Hippocampal formation (tissue), 2 donors: ENCODE results near the gene KIDINS220.

Experiments
- DNase-seq, 2 donors: peaks; one replicate each; lab custom pipeline; 2025; lab: John Stamatoyannopoulos, UW

The KIDINS220 gene

DNA sequence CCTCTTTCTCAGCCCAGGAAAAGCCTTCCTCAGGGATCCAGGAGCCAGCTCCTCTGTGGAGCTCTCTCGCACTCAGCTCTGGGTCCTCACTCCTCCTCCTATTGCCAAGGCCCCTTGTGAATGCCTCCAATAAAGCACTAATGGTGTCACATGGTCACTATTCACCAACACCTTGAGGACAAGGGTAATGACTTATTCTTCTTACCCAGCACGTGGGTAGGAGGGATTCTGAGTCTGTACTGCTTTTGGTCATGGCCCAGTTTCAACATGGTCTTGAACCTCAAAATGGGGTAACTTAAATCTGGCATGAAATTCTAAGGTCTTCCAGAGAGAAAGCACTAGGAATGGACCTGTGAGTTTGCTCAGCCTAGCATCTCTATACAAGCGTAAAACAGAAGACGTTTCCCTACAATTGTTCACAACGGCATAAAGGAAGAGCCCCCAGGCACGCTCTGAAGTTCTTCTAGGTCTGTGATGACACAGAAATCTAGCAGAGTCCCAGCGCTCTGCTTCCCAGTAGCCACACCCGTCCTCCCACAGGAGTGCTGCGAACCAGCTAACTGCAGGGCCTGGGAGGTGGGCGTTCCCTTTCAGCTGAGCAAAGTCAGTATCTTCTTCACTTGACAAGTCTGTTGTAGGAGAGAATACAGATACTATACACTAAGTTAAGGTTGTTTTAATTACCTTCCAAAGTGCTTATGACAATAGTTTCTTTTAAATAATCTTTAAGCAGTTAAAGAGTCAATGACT is 14.6 kb upstream of the KIDINS220 start:
- no peak for DNase-seq

GRCh38 chr2:8850845-8851487 is 13.6 kb upstream of the KIDINS220 start:
- no peak for DNase-seq

DNA sequence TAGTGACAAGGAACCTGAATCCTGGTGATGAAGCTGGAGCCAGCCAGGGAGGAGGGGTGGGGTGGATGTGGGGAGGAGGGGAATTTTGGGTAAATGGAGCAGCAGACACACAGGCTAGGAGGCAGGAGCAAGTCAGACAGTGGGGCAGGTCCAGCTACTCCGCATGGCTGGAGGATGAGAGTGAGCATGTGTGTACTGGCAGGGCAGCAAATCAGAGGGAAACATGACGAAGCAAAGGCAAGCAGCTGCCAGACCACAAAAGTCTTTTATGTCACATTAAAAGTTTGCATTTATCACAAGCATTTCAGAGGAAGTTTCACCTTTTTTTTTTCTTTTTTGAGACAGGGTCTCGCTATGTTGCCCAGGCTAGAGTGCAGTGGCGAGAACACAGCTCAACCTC is 11.9 kb upstream of the KIDINS220 start:
- DNase-seq: no peak

- no peak for DNase-seq
These were observed 11.1 kb upstream of the KIDINS220 start for GRCh38 chr2:8848328-8849100.

GRCh38 chr2:8847400-8847799 is 10.0 kb upstream of the KIDINS220 start:
- no peak for DNase-seq

- no peak for DNase-seq
These were observed 4.5 kb upstream of the KIDINS220 start for GRCh38 chr2:8841932-8842331.

DNA sequence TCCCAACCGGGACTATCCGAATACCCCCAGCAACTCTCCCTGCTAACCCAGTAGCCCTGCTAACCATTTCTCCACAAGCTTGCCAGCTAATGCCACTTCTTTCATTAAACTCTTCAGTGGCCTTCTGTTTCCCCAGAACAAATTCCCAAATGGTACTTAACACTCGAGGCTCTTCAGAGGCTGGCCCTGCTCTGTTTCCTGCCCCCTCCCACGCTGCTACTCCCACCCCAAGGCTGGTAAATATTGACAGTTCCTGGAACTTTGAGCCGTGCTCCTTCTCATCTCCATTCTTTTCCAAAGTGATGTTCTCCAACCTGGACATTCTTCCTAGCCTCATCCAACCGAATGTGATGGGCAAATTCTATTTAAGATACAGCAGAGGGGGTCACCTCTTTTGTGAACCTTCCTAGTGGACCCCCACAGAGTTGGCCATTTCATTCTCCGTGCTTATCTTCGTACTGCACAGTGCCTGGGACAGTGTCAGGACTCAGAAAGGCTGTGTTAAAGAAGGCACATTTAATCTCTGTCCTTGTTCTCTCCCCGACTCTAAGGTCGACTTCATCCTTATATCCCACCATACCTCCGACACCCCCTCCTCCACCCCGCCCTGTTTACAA is 3.2 kb upstream of the KIDINS220 start:
- no peak for DNase-seq

DNA sequence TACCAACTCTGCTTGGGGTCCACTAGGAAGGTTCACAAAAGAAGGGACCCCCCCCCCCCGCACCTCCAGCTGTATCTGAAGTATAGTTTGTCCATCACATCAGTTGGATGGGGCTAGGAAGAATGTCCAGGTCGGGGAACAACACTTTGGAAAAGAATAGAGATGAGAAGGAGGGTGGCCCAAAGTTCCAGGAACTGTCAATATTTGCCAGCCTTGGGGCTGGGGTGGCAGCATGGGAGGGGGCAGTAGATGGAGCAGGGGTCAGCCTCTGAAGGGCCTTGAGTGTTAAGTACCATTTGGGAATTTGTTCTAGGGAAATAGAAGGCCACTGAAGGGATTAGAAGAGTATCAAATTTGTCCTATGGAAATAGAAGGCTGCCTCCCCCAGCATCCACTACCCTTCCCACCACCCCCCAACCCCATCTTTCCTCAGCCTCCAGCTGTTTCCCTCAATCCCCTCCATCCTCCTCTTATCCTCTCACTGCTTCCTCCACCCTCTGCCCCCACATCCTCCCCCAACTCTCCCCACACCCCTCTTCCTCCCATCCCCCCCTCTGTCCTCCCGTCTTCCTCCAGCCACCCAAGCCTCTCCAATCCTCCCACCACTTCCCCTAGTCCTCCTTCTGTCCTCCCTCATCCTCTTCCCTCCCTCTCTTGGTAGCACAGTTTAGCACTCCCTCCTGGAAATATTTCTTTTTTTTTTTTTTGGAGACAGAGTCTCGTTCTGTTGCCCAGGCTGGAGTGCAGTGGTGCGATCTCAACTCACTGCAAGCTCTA is 2.0 kb upstream of the KIDINS220 start:
- no peak for DNase-seq

- no peak for DNase-seq
These were observed 355 bp upstream of the KIDINS220 start for GRCh38 chr2:8837795-8838140.

DNA sequence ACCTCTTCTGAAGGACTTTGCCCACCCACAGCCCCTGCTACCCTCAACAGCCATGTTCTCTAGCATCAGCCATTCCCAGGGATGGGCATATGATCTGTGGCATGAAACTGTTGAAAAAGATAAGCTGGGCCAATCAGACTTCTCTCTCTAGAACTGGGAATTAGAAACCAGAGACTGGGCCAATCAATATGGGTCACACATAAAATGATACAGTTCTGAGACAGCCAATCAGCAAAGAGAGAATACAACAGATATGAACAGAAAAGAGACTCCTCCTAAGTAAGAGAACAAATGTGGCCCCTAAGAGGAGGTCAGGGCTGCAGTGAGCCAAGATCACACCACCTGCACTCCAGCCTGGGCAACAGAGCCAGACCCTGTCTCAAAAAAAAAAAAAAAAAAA is 2.1 kb downstream of the KIDINS220 start:
- DNase-seq: no peak

DNA sequence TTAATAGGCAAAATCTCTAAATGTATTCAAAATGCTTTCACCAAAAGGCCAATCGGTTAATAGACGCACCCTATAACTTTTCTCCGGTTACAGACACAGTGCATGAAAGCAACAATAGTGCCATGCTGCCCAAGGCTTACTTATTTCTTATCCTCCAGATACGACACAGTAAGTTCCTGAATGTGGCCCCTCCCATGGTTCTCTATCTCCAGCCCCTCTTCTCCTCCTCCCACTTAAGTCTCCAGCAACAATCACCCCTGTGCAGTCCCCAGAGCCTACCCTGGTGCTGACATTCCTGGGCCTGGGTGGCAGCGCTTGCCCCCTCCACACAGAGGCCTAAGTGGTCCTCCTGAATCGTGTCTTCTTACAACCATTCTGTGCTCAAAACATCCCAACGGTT is 3.6 kb downstream of the KIDINS220 start:
- no peak for DNase-seq

DNA sequence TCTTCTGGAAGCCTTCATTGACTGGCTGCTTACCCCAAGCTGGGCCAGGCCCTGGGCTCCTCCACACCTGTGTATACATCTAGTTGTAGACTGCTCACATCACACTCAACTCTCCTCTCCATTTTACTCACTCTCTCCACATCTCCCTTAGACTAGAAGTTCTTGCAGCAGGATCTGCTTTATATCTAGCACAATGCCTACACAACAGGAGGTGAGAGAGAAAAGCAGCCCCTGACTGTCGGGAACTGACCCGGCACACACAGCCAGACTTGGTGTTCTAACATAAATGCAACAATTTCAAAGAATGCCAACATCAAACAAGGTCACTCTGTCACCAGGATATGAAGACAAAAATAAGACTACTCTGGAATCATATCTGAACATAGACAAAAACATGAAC is 5.9 kb downstream of the KIDINS220 start:
- DNase-seq: no peak

DNA sequence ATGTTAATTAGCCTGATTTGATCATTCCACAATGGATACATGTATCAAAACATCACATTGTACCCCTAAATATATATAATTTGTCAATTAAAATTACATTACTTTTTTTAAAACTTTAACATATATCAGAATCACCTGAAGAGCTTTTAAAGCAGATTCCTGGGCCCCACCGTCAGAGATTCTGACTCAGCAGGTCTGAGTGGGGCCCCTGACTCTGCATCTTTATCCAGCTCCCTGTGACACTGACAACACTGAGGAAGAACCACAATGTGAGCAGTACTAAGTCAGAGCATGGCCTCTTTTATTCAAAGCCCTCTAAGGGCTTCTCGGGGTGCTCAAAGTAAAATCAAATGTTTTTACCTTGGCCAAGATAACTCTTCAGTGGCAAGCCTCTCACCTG is 9.7 kb downstream of the KIDINS220 start:
- no peak for DNase-seq

GRCh38 chr2:8822218-8822617 is 15.2 kb downstream of the KIDINS220 start:
- no peak for DNase-seq

DNA sequence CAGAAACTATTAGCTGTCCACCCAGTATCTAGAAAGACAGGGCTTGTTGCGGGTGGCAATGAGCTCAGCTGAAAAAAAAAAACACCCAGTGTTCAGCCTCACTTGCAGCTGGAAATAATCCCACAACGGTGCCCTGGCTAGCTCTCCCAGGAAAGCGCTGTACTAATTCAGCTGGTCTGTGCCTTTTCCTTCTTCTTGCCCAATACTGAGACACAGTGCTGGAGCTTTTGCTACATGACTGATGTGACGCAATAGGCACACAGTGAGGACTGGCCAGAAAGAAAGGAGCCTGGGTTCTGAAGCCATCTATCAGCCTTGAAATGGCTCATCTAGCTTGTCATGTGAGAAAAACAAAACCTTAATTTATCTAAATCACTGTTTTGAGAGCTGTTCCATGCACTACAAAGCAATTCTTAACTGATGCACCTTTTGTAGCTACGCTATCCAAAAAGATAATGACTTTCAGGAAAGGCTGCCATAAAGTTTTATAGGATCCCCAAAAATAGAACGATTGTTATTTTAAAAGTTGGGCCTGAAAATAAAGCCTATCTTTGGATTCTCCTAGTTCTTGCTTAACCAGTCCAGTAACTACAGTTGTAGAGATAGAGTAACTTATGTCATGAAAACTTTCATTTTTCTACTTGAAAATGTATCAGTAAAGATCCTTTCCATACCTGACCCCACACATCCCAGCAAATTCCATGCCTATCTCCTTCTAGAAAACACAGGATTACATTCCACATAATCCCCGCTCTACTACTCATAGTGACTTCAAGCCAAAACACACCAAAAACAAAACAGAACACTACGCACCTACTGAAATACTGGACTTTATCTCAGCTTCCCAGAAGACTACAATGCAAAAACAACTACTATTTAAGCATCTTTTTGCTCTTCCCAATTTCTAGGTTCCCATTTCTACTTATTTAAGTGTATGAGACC is 15.9 kb downstream of the KIDINS220 start:
- DNase-seq: peak; percentile 36 to 49

DNA sequence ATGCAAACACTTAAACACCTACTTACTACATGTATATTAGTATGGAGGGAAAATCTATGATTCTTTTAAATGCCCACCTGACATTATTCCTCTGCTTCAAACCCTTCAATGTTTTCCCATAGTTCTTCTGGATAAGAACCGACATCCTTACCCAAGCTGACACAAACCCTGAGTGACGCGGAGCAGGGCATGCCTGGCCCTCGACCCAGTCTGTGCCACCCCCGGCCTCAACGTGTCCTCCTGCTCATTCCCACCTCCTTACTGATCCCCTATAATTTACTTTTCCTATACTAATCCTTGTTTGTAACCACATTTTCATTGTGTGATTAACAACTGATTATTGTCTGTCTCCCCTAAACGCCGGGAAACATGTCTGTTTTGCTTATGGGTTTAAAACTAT is 17.5 kb downstream of the KIDINS220 start:
- DNase-seq: no peak

DNA sequence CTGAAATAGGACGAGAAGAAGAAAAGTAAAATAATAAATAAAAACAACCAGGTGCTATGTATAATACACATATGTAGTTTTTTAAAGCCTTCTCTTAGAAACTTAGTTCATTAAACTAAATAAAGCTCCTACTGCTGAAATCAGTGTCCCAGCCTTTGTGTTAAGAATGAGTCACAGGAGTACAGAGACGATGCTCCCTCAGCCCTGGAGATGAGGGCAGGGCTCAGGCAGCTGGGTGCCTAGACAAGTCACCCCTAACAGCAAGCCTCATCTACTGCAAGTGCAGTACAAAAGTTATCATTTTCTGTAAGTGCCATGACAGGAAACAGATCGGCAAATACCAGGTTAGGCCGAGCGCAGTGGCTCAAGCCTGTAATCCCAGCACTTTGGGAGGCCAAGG is 18.2 kb downstream of the KIDINS220 start:
- no peak for DNase-seq

GRCh38 chr2:8817221-8817620 is 20.2 kb downstream of the KIDINS220 start:
- DNase-seq: no peak

DNA sequence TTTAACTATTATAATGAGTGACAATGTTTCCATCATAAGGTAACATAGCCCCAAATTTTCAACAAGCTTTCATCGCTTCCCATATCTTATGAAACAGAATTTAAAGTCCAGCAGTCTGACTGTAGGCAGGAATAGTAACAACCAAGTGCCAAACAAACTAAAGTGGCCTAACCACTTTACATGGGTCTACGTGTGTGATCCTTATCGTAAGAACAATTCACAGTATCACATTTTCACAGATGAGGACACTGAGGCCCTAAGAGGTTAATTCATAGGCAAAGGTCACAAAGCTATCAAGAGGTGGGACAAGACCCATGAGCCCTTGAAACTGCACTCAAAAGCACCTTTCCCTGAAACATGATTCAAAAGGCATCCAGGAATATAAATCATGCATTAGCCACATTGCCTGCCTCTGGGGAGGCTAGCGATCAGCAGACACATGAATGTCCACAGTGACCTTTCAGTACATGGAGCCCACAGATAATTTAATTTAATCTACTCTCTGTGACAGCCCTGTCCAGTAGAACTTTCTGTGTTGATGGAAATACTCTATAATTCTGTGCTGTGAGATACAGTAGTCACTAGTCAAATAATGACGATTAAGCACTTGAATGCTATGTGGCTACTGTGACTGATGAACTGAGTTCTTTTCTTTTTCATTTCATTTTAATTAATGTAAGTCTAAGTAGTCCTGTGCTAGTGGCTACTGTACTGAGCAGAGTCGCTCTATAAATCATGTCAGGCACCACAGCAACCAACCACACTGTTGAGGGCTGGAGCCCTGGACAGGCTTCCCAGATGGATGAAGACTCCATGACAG is 30.3 kb downstream of the KIDINS220 start:
- DNase-seq: no peak
